Measurements from ENCODE around the gene MAPT.

DNA sequence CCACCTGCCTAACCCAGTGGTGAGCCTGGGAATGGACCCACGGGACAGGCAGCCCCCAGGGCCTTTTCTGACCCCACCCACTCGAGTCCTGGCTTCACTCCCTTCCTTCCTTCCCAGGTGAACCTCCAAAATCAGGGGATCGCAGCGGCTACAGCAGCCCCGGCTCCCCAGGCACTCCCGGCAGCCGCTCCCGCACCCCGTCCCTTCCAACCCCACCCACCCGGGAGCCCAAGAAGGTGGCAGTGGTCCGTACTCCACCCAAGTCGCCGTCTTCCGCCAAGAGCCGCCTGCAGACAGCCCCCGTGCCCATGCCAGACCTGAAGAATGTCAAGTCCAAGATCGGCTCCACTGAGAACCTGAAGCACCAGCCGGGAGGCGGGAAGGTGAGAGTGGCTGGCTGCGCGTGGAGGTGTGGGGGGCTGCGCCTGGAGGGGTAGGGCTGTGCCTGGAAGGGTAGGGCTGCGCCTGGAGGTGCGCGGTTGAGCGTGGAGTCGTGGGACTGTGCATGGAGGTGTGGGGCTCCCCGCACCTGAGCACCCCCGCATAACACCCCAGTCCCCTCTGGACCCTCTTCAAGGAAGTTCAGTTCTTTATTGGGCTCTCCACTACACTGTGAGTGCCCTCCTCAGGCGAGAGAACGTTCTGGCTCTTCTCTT, 102.1 kb downstream of the MAPT start:
- TF ChIP-seq POLR2A (IDR thresholded peaks at IDR 0.05): no peak
- TF ChIP-seq, protein P1, sequence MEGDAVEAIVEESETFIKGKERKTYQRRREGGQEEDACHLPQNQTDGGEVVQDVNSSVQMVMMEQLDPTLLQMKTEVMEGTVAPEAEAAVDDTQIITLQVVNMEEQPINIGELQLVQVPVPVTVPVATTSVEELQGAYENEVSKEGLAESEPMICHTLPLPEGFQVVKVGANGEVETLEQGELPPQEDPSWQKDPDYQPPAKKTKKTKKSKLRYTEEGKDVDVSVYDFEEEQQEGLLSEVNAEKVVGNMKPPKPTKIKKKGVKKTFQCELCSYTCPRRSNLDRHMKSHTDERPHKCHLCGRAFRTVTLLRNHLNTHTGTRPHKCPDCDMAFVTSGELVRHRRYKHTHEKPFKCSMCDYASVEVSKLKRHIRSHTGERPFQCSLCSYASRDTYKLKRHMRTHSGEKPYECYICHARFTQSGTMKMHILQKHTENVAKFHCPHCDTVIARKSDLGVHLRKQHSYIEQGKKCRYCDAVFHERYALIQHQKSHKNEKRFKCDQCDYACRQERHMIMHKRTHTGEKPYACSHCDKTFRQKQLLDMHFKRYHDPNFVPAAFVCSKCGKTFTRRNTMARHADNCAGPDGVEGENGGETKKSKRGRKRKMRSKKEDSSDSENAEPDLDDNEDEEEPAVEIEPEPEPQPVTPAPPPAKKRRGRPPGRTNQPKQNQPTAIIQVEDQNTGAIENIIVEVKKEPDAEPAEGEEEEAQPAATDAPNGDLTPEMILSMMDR (IDR thresholded peaks at IDR 0.05): no peak
